ENCODE measurements around the gene DPYSL4. TPM values are rescaled to one million over a fixed set of nuclear protein-coding genes. Genes with fewer than 3 reads are reported as not detected.

The DPYSL4 gene
- total RNA-seq, 1 donor from 2014 or later: 55.9 TPM

- Mint-ChIP-seq H3K27ac (no peak overlapping the region), H3K4me3 (ENCODE audit: low read depth) (no peak overlapping the region), H3K9me3 (ENCODE audit: low read depth) (no peaks in the 10 kb centered on the region), H3K4me1 (ENCODE audit: low read depth) (no peaks in the 10 kb centered on the region), H3K36me3 (ENCODE audit: insufficient read depth) (no peaks in the 10 kb centered on the region), H3K27me3 (peaks cover 3% of the 10 kb centered on the region)
- TF ChIP-seq CTCF (IDR thresholded peaks at IDR 0.05; ENCODE audit: unreplicated experiment): no peak
- no peak for DNase-seq (ENCODE audit: low spot score, unreplicated experiment)
Observed at GRCh38 chr10:132229834-132230556, 43.2 kb downstream of the DPYSL4 start.

DNA sequence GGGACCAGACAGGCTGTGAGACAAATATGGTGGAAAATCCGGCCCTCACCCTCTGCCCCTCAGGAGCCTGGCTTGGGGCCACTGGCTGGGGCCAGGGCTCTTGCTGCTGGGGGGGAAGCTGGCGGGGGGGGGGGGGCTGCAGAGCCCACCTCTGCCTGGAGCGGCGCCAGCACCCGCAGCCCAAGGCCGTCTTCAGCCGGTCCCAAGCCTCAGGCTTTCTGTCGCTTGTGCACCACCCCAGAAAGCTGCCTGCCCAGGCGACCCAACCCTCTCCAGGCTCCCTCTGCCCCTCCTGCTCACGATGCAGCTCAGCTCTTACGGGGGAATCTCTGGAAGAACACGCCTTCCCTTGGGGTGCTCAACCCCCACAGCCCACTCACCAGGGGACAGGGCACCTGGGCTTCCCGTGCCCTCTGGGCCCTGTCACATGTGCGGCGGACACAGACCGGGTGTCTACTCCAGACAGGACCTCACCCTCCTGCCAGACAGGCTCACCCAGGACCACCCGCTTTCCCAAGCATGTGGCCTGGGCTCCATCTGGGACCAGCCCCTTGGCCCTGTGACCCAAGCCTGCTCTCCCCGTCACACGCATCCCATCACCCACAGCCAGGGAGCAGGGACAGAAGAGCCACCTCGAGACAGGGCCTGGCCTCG lies 43.9 kb downstream of the DPYSL4 start:
- Mint-ChIP-seq H3K27me3 (peaks cover 3% of the 10 kb centered on the region), H3K4me3 (ENCODE audit: low read depth) (no peak overlapping the region), H3K27ac (no peak overlapping the region), H3K4me1 (ENCODE audit: low read depth) (no peaks in the 10 kb centered on the region), H3K36me3 (ENCODE audit: insufficient read depth) (no peaks in the 10 kb centered on the region), H3K9me3 (ENCODE audit: low read depth) (no peaks in the 10 kb centered on the region)
- no peak for TF ChIP-seq CTCF (IDR thresholded peaks at IDR 0.05; ENCODE audit: unreplicated experiment)
- DNase-seq (ENCODE audit: low spot score, unreplicated experiment): no peak

DNA sequence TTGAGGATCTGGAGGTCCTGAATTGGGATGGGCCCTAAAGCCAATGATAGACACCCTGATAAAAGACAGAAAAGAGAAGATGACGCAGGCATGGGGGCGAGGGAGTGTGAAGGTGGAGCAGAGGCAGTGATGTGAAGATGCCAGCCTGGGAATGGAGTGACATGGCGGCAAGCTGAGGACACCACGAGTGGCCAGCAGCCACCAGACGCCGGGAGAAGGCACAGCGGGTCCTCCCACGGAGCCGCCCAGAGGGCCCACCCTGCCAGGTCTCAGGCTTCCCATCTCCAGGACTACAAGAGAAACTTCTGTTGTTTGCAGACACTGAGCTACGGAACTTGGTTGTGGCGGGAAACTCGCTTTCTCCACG lies 44.9 kb downstream of the DPYSL4 start:
- DNase-seq (ENCODE audit: low spot score, unreplicated experiment): no peak
- Mint-ChIP-seq H3K27ac (no peak overlapping the region), H3K36me3 (ENCODE audit: insufficient read depth) (no peaks in the 10 kb centered on the region), H3K4me1 (ENCODE audit: low read depth) (no peaks in the 10 kb centered on the region), H3K27me3 (peaks cover 3% of the 10 kb centered on the region), H3K9me3 (ENCODE audit: low read depth) (no peaks in the 10 kb centered on the region), H3K4me3 (ENCODE audit: low read depth) (no peak overlapping the region)
- TF ChIP-seq CTCF (IDR thresholded peaks at IDR 0.05; ENCODE audit: unreplicated experiment): no peak

DNA sequence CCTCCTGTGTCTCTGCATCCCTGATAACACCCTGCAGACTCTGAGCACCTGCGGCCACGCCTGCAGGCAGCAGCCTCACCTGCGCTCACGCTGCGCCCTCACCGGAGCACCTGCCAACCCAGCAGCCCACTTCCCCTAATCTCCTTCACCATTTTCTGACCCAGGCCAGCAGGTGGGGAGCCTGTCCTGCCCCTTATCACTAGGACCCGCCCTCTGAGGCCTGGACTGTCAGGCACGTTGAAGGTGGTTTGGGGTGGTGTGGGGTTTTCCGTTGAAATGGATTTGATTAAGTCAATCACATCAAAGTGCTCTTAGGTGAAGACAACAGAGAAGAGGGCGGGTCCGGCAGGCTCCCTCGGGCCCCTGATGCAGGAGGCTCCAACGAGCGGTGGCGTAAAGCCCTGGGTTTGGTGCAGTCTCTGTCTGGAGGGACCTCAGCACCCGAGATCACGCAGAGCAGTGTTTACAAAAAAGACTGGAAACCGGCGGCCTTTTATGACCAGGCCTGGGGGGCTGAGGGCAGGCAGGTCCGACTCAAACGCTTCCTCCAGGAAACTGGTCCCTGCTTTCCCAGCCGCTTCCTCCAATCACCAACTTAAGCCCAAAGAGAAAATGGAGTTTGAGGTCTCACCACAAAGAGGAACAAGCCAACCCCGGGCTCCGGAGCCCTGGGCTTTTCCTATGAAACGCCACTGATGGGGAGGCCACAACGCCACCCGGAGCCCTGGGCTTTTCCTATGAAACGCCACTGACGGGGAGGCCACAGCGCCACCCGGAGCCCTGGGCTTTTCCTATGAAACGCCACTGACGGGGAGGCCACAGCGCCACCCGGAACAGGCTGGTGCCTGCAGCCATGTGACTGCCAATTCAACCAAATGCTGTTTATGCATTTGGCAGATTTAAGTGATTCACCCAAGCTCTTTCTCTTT lies 45.5 kb downstream of the DPYSL4 start:
- H3K4me3 Mint-ChIP-seq (ENCODE audit: low read depth): no peak overlapping the region
- H3K9me3 Mint-ChIP-seq (ENCODE audit: low read depth): no peaks in the 10 kb centered on the region
- no peaks in the 10 kb centered on the region for H3K4me1 Mint-ChIP-seq (ENCODE audit: low read depth)
- H3K27ac Mint-ChIP-seq: no peak overlapping the region
- TF ChIP-seq CTCF (IDR thresholded peaks at IDR 0.05; ENCODE audit: unreplicated experiment): no peak
- peaks cover 3% of the 10 kb centered on the region for H3K27me3 Mint-ChIP-seq
- DNase-seq (ENCODE audit: low spot score, unreplicated experiment): no peak
- no peaks in the 10 kb centered on the region for H3K36me3 Mint-ChIP-seq (ENCODE audit: insufficient read depth)

GRCh38 chr10:132232981-132233380 lies 46.2 kb downstream of the DPYSL4 start:
- no peak overlapping the region for H3K27ac Mint-ChIP-seq
- no peak for DNase-seq (ENCODE audit: low spot score, unreplicated experiment)

More at GRCh38 chr10:132232981-132233380, 46.2 kb downstream of the DPYSL4 start:
- Mint-ChIP-seq H3K9me3 (ENCODE audit: low read depth) (no peaks in the 10 kb centered on the region), H3K4me3 (ENCODE audit: low read depth) (no peak overlapping the region), H3K4me1 (ENCODE audit: low read depth) (no peaks in the 10 kb centered on the region), H3K36me3 (ENCODE audit: insufficient read depth) (no peaks in the 10 kb centered on the region), H3K27me3 (peaks cover 3% of the 10 kb centered on the region)
- TF ChIP-seq CTCF (IDR thresholded peaks at IDR 0.05; ENCODE audit: unreplicated experiment): no peak

Data from progenitor cell of endocrine pancreas (in vitro differentiated cells).